WTC11 (cell line): ENCODE data around the gene CYREN. TPM values are rescaled to one million over a fixed set of nuclear protein-coding genes. Genes with fewer than 3 reads are reported as not detected.

Experiments
- CBFB ChIP-seq: sonication (generic); formaldehyde crosslinking; IDR thresholded peaks from 2 replicates; pipeline ENCODE4 v1.8.1; 2022; ENCODE audit warnings: mild to moderate bottlenecking, low read depth, missing genetic modification reagents
- CREM ChIP-seq: sonication (generic); formaldehyde crosslinking; IDR thresholded peaks from 2 replicates; pipeline ENCODE4 v1.8.1; 2022; ENCODE audit warnings: mild to moderate bottlenecking, missing genetic modification reagents, moderate library complexity
- EMX1 ChIP-seq: fragments of 250-450 bp; sonication (Bioruptor Pico); IDR thresholded peaks from 2 replicates; pipeline ENCODE4 v1.8.0; 2021; ENCODE audit warnings: mild to moderate bottlenecking
- ETV6 ChIP-seq: sonication (generic); formaldehyde crosslinking; IDR thresholded peaks from 2 replicates; pipeline ENCODE4 v1.8.1; 2022; ENCODE audit warnings: mild to moderate bottlenecking, missing genetic modification reagents
- FOXK1 ChIP-seq: sonication (generic); formaldehyde crosslinking; IDR thresholded peaks from 2 replicates; pipeline ENCODE4 v1.8.0; 2022; ENCODE audit warnings: mild to moderate bottlenecking, moderate library complexity, missing genetic modification reagents
- GRHL2 ChIP-seq: fragments of 250-450 bp; sonication (Bioruptor Pico); IDR thresholded peaks from 2 replicates; pipeline ENCODE4 v1.8.0; 2022; ENCODE audit warnings: mild to moderate bottlenecking, moderate library complexity; ENCODE audit not compliant: insufficient replicate concordance, severe bottlenecking
- HMGA2 ChIP-seq: fragments of 250-450 bp; sonication (Bioruptor Pico); IDR thresholded peaks from 2 replicates; pipeline ENCODE4 v1.4.0; 2021; ENCODE audit warnings: mild to moderate bottlenecking, moderate library complexity
- JUN ChIP-seq: sonication (generic); formaldehyde crosslinking; IDR thresholded peaks from 2 replicates; pipeline ENCODE4 v1.8.0; 2023; ENCODE audit warnings: mild to moderate bottlenecking, missing genetic modification reagents
- MXD4 ChIP-seq: fragments of 250-450 bp; sonication (Bioruptor Pico); IDR thresholded peaks from 2 replicates; pipeline ENCODE4 v1.8.0; 2021; ENCODE audit warnings: mild to moderate bottlenecking, moderate library complexity, borderline replicate concordance
- NR1H2 ChIP-seq: sonication (generic); formaldehyde crosslinking; IDR thresholded peaks from 2 replicates; pipeline ENCODE4 v1.9.0; 2021; ENCODE audit warnings: mild to moderate bottlenecking, moderate library complexity, missing genetic modification reagents
- RELA ChIP-seq: sonication (generic); formaldehyde crosslinking; IDR thresholded peaks from 2 replicates; pipeline ENCODE4 v1.8.1; 2022; ENCODE audit warnings: missing genetic modification reagents, mild to moderate bottlenecking, borderline replicate concordance
- SMAD4 ChIP-seq: sonication (generic); formaldehyde crosslinking; IDR thresholded peaks from 2 replicates; pipeline ENCODE4 v1.8.0; 2022; ENCODE audit warnings: mild to moderate bottlenecking, missing genetic modification reagents
- SOX15 ChIP-seq: fragments of 250-450 bp; sonication (Bioruptor Pico); IDR thresholded peaks from 2 replicates; pipeline ENCODE4 v1.9.0; 2021; ENCODE audit warnings: mild to moderate bottlenecking
- TP53 ChIP-seq: sonication (generic); formaldehyde crosslinking; IDR thresholded peaks from 2 replicates; pipeline ENCODE4 v1.8.1; 2023; ENCODE audit warnings: mild to moderate bottlenecking, missing genetic modification reagents
- ZNF121 ChIP-seq: sonication (generic); formaldehyde crosslinking; IDR thresholded peaks from 2 replicates; pipeline ENCODE4 v1.8.0; 2023; ENCODE audit warnings: missing genetic modification reagents
- ZNF138 ChIP-seq: sonication (generic); formaldehyde crosslinking; conservative IDR thresholded peaks from 2 replicates; pipeline ENCODE4 v1.8.1; 2022; ENCODE audit warnings: mild to moderate bottlenecking, moderate library complexity, missing genetic modification reagents
- ZNF263 ChIP-seq: sonication (generic); formaldehyde crosslinking; IDR thresholded peaks from 2 replicates; pipeline ENCODE4 v1.8.1; 2022; ENCODE audit warnings: low read depth, mild to moderate bottlenecking, moderate library complexity, missing genetic modification reagents
- ZNF396 ChIP-seq: fragments of 250-450 bp; sonication (Bioruptor Pico); IDR thresholded peaks from 2 replicates; pipeline ENCODE4 v1.8.0; 2021; ENCODE audit warnings: mild to moderate bottlenecking, moderate library complexity, borderline replicate concordance
- ZNF423 ChIP-seq: fragments of 250-450 bp; sonication (Bioruptor Pico); IDR thresholded peaks from 2 replicates; pipeline ENCODE4 v2.1.2; 2022; ENCODE audit warnings: mild to moderate bottlenecking, moderate library complexity
- total RNA-seq: library from RNA; stranded (reverse); gene quantifications from 3 replicates; pipeline ENCODE4 v1.2.3, GENCODE V29; 2021
- TF ChIP-seq, protein P1 (sequence below): sonication (generic); formaldehyde crosslinking; IDR thresholded peaks from 2 replicates; pipeline ENCODE4 v1.8.0; 2022; ENCODE audit warnings: missing genetic modification reagents
- TF ChIP-seq, protein P2 (sequence below): sonication (generic); formaldehyde crosslinking; IDR thresholded peaks from 2 replicates; pipeline ENCODE4 v1.8.0; 2022; ENCODE audit warnings: mild to moderate bottlenecking, missing genetic modification reagents
- TF ChIP-seq, protein P3 (sequence below): fragments of 250-450 bp; sonication (Bioruptor Pico); IDR thresholded peaks from 2 replicates; pipeline ENCODE4 v1.9.0; 2021; ENCODE audit warnings: mild to moderate bottlenecking, borderline replicate concordance
- TF ChIP-seq, protein P4 (sequence below): sonication (generic); formaldehyde crosslinking; IDR thresholded peaks from 2 replicates; pipeline ENCODE4 v1.8.1; 2022; ENCODE audit warnings: mild to moderate bottlenecking, moderate library complexity, missing genetic modification reagents
- TF ChIP-seq, protein P5 (sequence below): sonication (generic); formaldehyde crosslinking; IDR thresholded peaks from 2 replicates; pipeline ENCODE4 v1.8.1; 2023; ENCODE audit warnings: mild to moderate bottlenecking, missing genetic modification reagents, borderline replicate concordance
- TF ChIP-seq, protein P6 (sequence below): sonication (generic); formaldehyde crosslinking; conservative IDR thresholded peaks from 2 replicates; pipeline ENCODE4 v1.8.1; 2022; ENCODE audit warnings: mild to moderate bottlenecking, missing genetic modification reagents

Gene CYREN
- total RNA-seq, 1 experiment from 2014 or later: 37.9 TPM

DNA sequence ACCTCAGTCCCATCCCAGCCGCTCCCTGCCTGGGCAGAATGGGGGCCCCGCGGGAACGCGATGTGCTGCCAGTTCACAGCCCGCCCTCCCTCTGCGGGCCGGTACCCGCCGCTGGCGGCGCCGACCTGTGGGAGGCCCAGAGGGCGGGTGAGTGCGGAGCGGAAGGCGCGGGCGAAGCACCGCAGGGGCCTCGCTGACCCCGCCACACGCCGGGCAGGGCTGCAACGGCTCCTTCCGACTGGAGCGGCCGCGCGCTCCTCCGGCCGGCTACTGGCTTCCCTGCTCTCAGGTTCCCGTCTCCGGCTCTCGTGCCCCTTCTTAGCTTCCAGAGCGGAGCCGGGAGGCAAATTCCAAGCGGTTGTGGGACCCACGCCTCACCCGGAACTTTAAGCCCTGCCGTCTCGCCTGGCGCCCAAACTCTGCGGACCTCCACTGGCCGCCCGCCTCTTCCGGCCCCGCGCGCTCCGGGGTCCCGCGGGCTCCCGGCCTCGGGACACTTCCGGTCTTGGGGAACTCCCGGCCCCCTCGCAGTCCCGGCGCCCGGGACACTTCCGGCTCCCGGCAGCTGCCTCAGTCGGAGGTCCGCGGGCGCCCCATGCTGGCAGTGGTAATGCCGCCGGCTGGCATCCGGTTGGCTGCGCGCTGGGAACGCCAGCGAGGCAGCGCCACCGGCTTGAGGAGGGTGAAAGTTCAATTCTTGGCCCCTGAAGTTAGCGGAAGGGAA, at the start of gene CYREN (continued):
- TF ChIP-seq, protein P1, sequence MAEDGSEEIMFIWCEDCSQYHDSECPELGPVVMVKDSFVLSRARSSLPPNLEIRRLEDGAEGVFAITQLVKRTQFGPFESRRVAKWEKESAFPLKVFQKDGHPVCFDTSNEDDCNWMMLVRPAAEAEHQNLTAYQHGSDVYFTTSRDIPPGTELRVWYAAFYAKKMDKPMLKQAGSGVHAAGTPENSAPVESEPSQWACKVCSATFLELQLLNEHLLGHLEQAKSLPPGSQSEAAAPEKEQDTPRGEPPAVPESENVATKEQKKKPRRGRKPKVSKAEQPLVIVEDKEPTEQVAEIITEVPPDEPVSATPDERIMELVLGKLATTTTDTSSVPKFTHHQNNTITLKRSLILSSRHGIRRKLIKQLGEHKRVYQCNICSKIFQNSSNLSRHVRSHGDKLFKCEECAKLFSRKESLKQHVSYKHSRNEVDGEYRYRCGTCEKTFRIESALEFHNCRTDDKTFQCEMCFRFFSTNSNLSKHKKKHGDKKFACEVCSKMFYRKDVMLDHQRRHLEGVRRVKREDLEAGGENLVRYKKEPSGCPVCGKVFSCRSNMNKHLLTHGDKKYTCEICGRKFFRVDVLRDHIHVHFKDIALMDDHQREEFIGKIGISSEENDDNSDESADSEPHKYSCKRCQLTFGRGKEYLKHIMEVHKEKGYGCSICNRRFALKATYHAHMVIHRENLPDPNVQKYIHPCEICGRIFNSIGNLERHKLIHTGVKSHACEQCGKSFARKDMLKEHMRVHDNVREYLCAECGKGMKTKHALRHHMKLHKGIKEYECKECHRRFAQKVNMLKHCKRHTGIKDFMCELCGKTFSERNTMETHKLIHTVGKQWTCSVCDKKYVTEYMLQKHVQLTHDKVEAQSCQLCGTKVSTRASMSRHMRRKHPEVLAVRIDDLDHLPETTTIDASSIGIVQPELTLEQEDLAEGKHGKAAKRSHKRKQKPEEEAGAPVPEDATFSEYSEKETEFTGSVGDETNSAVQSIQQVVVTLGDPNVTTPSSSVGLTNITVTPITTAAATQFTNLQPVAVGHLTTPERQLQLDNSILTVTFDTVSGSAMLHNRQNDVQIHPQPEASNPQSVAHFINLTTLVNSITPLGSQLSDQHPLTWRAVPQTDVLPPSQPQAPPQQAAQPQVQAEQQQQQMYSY (CRISPR knock-in tag): no peak; the same call in 1 of the 2 replicates
- TF ChIP-seq FOXK1 (CRISPR knock-in tag): peak; percentile 15
- TF ChIP-seq CREM: peak; percentile 70
- peak; percentile 36; the same call in 1 of the 2 replicates for TF ChIP-seq ETV6 (CRISPR knock-in tag)
- TF ChIP-seq SOX15: no peak
- TF ChIP-seq GRHL2 (CRISPR knock-in tag): no peak
- TF ChIP-seq ZNF121 (CRISPR knock-in tag): no peak
- TF ChIP-seq HMGA2 (CRISPR knock-in tag): no peak
- TF ChIP-seq RELA (CRISPR knock-in tag): peak; percentile 67
- TF ChIP-seq, protein P2, sequence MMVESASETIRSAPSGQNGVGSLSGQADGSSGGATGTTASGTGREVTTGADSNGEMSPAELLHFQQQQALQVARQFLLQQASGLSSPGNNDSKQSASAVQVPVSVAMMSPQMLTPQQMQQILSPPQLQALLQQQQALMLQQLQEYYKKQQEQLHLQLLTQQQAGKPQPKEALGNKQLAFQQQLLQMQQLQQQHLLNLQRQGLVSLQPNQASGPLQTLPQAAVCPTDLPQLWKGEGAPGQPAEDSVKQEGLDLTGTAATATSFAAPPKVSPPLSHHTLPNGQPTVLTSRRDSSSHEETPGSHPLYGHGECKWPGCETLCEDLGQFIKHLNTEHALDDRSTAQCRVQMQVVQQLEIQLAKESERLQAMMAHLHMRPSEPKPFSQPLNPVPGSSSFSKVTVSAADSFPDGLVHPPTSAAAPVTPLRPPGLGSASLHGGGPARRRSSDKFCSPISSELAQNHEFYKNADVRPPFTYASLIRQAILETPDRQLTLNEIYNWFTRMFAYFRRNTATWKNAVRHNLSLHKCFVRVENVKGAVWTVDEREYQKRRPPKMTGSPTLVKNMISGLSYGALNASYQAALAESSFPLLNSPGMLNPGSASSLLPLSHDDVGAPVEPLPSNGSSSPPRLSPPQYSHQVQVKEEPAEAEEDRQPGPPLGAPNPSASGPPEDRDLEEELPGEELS (CRISPR knock-in tag): no peak
- TF ChIP-seq ZNF138 (CRISPR knock-in tag): no peak
- no peak for TF ChIP-seq SMAD4 (CRISPR knock-in tag)
- TF ChIP-seq, protein P3, sequence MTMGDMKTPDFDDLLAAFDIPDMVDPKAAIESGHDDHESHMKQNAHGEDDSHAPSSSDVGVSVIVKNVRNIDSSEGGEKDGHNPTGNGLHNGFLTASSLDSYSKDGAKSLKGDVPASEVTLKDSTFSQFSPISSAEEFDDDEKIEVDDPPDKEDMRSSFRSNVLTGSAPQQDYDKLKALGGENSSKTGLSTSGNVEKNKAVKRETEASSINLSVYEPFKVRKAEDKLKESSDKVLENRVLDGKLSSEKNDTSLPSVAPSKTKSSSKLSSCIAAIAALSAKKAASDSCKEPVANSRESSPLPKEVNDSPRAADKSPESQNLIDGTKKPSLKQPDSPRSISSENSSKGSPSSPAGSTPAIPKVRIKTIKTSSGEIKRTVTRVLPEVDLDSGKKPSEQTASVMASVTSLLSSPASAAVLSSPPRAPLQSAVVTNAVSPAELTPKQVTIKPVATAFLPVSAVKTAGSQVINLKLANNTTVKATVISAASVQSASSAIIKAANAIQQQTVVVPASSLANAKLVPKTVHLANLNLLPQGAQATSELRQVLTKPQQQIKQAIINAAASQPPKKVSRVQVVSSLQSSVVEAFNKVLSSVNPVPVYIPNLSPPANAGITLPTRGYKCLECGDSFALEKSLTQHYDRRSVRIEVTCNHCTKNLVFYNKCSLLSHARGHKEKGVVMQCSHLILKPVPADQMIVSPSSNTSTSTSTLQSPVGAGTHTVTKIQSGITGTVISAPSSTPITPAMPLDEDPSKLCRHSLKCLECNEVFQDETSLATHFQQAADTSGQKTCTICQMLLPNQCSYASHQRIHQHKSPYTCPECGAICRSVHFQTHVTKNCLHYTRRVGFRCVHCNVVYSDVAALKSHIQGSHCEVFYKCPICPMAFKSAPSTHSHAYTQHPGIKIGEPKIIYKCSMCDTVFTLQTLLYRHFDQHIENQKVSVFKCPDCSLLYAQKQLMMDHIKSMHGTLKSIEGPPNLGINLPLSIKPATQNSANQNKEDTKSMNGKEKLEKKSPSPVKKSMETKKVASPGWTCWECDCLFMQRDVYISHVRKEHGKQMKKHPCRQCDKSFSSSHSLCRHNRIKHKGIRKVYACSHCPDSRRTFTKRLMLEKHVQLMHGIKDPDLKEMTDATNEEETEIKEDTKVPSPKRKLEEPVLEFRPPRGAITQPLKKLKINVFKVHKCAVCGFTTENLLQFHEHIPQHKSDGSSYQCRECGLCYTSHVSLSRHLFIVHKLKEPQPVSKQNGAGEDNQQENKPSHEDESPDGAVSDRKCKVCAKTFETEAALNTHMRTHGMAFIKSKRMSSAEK (CRISPR knock-in tag): no peak
- TF ChIP-seq, protein P4, sequence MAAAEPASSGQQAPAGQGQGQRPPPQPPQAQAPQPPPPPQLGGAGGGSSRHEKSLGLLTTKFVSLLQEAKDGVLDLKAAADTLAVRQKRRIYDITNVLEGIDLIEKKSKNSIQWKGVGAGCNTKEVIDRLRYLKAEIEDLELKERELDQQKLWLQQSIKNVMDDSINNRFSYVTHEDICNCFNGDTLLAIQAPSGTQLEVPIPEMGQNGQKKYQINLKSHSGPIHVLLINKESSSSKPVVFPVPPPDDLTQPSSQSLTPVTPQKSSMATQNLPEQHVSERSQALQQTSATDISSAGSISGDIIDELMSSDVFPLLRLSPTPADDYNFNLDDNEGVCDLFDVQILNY (CRISPR knock-in tag): peak; percentile 77
- TF ChIP-seq ZNF263 (CRISPR knock-in tag): no peak
- TF ChIP-seq, protein P5, sequence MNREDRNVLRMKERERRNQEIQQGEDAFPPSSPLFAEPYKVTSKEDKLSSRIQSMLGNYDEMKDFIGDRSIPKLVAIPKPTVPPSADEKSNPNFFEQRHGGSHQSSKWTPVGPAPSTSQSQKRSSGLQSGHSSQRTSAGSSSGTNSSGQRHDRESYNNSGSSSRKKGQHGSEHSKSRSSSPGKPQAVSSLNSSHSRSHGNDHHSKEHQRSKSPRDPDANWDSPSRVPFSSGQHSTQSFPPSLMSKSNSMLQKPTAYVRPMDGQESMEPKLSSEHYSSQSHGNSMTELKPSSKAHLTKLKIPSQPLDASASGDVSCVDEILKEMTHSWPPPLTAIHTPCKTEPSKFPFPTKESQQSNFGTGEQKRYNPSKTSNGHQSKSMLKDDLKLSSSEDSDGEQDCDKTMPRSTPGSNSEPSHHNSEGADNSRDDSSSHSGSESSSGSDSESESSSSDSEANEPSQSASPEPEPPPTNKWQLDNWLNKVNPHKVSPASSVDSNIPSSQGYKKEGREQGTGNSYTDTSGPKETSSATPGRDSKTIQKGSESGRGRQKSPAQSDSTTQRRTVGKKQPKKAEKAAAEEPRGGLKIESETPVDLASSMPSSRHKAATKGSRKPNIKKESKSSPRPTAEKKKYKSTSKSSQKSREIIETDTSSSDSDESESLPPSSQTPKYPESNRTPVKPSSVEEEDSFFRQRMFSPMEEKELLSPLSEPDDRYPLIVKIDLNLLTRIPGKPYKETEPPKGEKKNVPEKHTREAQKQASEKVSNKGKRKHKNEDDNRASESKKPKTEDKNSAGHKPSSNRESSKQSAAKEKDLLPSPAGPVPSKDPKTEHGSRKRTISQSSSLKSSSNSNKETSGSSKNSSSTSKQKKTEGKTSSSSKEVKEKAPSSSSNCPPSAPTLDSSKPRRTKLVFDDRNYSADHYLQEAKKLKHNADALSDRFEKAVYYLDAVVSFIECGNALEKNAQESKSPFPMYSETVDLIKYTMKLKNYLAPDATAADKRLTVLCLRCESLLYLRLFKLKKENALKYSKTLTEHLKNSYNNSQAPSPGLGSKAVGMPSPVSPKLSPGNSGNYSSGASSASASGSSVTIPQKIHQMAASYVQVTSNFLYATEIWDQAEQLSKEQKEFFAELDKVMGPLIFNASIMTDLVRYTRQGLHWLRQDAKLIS: 0 out of 2 replicates have a peak, but pooled peaks have one; percentile 47
- TF ChIP-seq MXD4 (CRISPR knock-in tag): no peak
- no peak; the same call in 1 of the 2 replicates for TF ChIP-seq TP53 (CRISPR knock-in tag)
- peak; percentile 99 for TF ChIP-seq ZNF423 (CRISPR knock-in tag)
- TF ChIP-seq NR1H2 (CRISPR knock-in tag): no peak
- TF ChIP-seq CBFB: no peak
- no peak for TF ChIP-seq ZNF396 (CRISPR knock-in tag)
- no peak for TF ChIP-seq EMX1
- peak; percentile 68; the same call in 1 of the 2 replicates for TF ChIP-seq JUN (CRISPR knock-in tag)
- TF ChIP-seq, protein P6, sequence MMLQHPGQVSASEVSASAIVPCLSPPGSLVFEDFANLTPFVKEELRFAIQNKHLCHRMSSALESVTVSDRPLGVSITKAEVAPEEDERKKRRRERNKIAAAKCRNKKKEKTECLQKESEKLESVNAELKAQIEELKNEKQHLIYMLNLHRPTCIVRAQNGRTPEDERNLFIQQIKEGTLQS (CRISPR knock-in tag): no peak
